Upper lobe of left lung (tissue), 4 donors: ENCODE results near the gene PPP1R3G.

Experiments used
- CTCF ChIP-seq, 6 experiments: fragments of 450-650 bp in 4 of 6; fragments of 200-600 bp in 2 of 6; sonication (generic) in 2 of 6; IDR thresholded peaks; one replicate each; pipeline ENCODE4 v1.5.1; 2016 to 2019; ENCODE audit warnings: antibody characterized with exemption in 6 of 6
- EP300 ChIP-seq, 4 donors: sonication (generic); formaldehyde crosslinking; IDR thresholded peaks; one replicate each; pipeline ENCODE4 v1.5.1; 2017; ENCODE audit warnings: antibody characterized with exemption in 4 of 4, control low read depth in 2 of 4
- POLR2A ChIP-seq, 4 donors: fragments of 450-650 bp; IDR thresholded peaks; one replicate each; pipeline ENCODE4 v1.5.1; 2016 to 2017; ENCODE audit warnings: antibody characterized with exemption in 4 of 4, mild to moderate bottlenecking in 2 of 4

DNA sequence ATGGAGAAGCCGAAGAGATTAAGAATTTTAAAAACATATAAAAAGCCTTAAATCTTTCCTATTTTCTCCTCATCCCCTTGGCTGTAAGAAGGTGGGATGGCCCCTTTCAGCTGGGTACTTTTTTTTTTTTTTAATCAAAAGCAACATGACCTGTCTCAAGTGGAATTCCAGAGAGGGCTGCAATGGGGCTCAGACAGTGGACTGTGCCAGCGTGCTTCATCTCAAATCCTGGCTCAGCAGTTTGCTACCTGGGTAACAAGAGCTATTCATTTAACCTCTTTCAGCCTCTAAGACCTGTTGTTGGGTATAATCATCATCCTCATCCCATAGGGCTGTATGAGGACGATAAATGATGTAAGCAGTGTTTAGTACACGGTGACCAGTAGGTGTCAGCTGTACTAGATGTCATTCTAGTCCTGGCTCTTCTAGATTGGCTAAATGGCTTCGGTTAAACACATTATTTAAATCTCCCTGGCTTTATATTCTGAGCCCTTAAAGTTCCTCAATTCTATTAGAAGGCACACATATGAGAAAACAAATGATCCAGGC lies 6.9 kb upstream of the PPP1R3G start:
- no peak for TF ChIP-seq CTCF (IDR thresholded peaks at IDR 0.05)
- no peak for TF ChIP-seq POLR2A (IDR thresholded peaks at IDR 0.05)
- no peak for TF ChIP-seq EP300 (IDR thresholded peaks at IDR 0.05)
